ENCODE measurements around the gene TBC1D10B.
"Not testable (repeated sequence)": the region's sequence is repeated elsewhere in the genome, so short reads cannot be mapped to it uniquely, and the experiment has no call there.

TBC1D10B gene

GRCh38 chr16:30338715-30339114 lies 31.6 kb downstream of the TBC1D10B start:
- H3K27ac ChIP-seq (ENCODE audit: low read length); H3K9me3 ChIP-seq (ENCODE audit: control insufficient read depth in 1 of 2, low read length in 2 of 2); H3K27me3 ChIP-seq (ENCODE audit: low read depth, low read length); H3K36me3 ChIP-seq (ENCODE audit: control insufficient read depth in 1 of 2, insufficient read depth in 2 of 2, low read length in 2 of 2); H3K4me1 ChIP-seq (ENCODE audit: control insufficient read depth in 1 of 2, insufficient read depth in 2 of 2, low read length in 2 of 2); H3K4me3 ChIP-seq (ENCODE audit: low read depth in 1 of 2, low read length in 2 of 2): not testable (repeated sequence)

- H3K27me3 ChIP-seq (ENCODE audit: low read depth, low read length); H3K9me3 ChIP-seq (ENCODE audit: control insufficient read depth in 1 of 2, low read length in 2 of 2); H3K4me3 ChIP-seq (ENCODE audit: low read depth in 1 of 2, low read length in 2 of 2); H3K27ac ChIP-seq (ENCODE audit: low read length); H3K4me1 ChIP-seq (ENCODE audit: control insufficient read depth in 1 of 2, insufficient read depth in 2 of 2, low read length in 2 of 2); H3K36me3 ChIP-seq (ENCODE audit: control insufficient read depth in 1 of 2, insufficient read depth in 2 of 2, low read length in 2 of 2): not testable (repeated sequence)
Observed at GRCh38 chr16:30337964-30338357, 32.3 kb downstream of the TBC1D10B start.

- Histone ChIP-seq H3K27me3 (ENCODE audit: low read depth, low read length) (no peaks in the 10 kb centered on the region), H3K36me3 (ENCODE audit: control insufficient read depth in 1 of 2, insufficient read depth in 2 of 2, low read length in 2 of 2) (no peaks in the 10 kb centered on the region), H3K4me3 (ENCODE audit: low read depth in 1 of 2, low read length in 2 of 2) (peak overlapping the region; percentile 42 to 57), H3K4me1 (ENCODE audit: control insufficient read depth in 1 of 2, insufficient read depth in 2 of 2, low read length in 2 of 2) (peaks cover 0 to 6% of the 10 kb centered on the region in 2 donors), H3K9me3 (ENCODE audit: control insufficient read depth in 1 of 2, low read length in 2 of 2) (no peaks in the 10 kb centered on the region), H3K27ac (ENCODE audit: low read length) (no peak overlapping the region)
Observed at GRCh38 chr16:30335598-30336474, 34.5 kb downstream of the TBC1D10B start.

GRCh38 chr16:30335028-30335597 lies 35.2 kb downstream of the TBC1D10B start:
- not testable (repeated sequence) for H3K27me3 ChIP-seq (ENCODE audit: low read depth, low read length); H3K27ac ChIP-seq (ENCODE audit: low read length); H3K9me3 ChIP-seq (ENCODE audit: control insufficient read depth in 1 of 2, low read length in 2 of 2); H3K36me3 ChIP-seq (ENCODE audit: control insufficient read depth in 1 of 2, insufficient read depth in 2 of 2, low read length in 2 of 2); H3K4me1 ChIP-seq (ENCODE audit: control insufficient read depth in 1 of 2, insufficient read depth in 2 of 2, low read length in 2 of 2)
- H3K4me3 ChIP-seq (ENCODE audit: low read depth in 1 of 2, low read length in 2 of 2), result peak overlapping the region; percentile 42 to 57

- H3K27me3 ChIP-seq (ENCODE audit: low read depth, low read length); H3K9me3 ChIP-seq (ENCODE audit: control insufficient read depth in 1 of 2, low read length in 2 of 2); H3K36me3 ChIP-seq (ENCODE audit: control insufficient read depth in 1 of 2, insufficient read depth in 2 of 2, low read length in 2 of 2); H3K4me1 ChIP-seq (ENCODE audit: control insufficient read depth in 1 of 2, insufficient read depth in 2 of 2, low read length in 2 of 2); H3K27ac ChIP-seq (ENCODE audit: low read length): not testable (repeated sequence)
- peak overlapping the region; percentile 39 to 57 for H3K4me3 ChIP-seq (ENCODE audit: low read depth in 1 of 2, low read length in 2 of 2)
Observed at GRCh38 chr16:30334473-30334989, 35.8 kb downstream of the TBC1D10B start.

- H3K4me1 ChIP-seq (ENCODE audit: control insufficient read depth in 1 of 2, insufficient read depth in 2 of 2, low read length in 2 of 2), result not testable (repeated sequence)
Observed at GRCh38 chr16:30324220-30324619, 46.1 kb downstream of the TBC1D10B start.

GRCh38 chr16:30318647-30319046 lies 51.6 kb downstream of the TBC1D10B start:
- H3K27me3 ChIP-seq (ENCODE audit: low read depth, low read length); H3K9me3 ChIP-seq (ENCODE audit: control insufficient read depth in 1 of 2, low read length in 2 of 2); H3K4me1 ChIP-seq (ENCODE audit: control insufficient read depth in 1 of 2, insufficient read depth in 2 of 2, low read length in 2 of 2); H3K36me3 ChIP-seq (ENCODE audit: control insufficient read depth in 1 of 2, insufficient read depth in 2 of 2, low read length in 2 of 2); H3K27ac ChIP-seq (ENCODE audit: low read length); H3K4me3 ChIP-seq (ENCODE audit: low read depth in 1 of 2, low read length in 2 of 2): not testable (repeated sequence)

More at GRCh38 chr16:30324220-30324619, 46.1 kb downstream of the TBC1D10B start:
- not testable (repeated sequence) for H3K27me3 ChIP-seq (ENCODE audit: low read depth, low read length); H3K4me3 ChIP-seq (ENCODE audit: low read depth in 1 of 2, low read length in 2 of 2); H3K9me3 ChIP-seq (ENCODE audit: control insufficient read depth in 1 of 2, low read length in 2 of 2); H3K27ac ChIP-seq (ENCODE audit: low read length); H3K36me3 ChIP-seq (ENCODE audit: control insufficient read depth in 1 of 2, insufficient read depth in 2 of 2, low read length in 2 of 2)

- H3K27me3 ChIP-seq (ENCODE audit: low read depth, low read length); H3K27ac ChIP-seq (ENCODE audit: low read length): not testable (repeated sequence)
Observed at GRCh38 chr16:30310937-30311336, 59.4 kb downstream of the TBC1D10B start.

GRCh38 chr16:30309255-30309654 lies 61.0 kb downstream of the TBC1D10B start:
- not testable (repeated sequence) for H3K4me1 ChIP-seq (ENCODE audit: control insufficient read depth in 1 of 2, insufficient read depth in 2 of 2, low read length in 2 of 2); H3K27ac ChIP-seq (ENCODE audit: low read length); H3K36me3 ChIP-seq (ENCODE audit: control insufficient read depth in 1 of 2, insufficient read depth in 2 of 2, low read length in 2 of 2); H3K9me3 ChIP-seq (ENCODE audit: control insufficient read depth in 1 of 2, low read length in 2 of 2); H3K4me3 ChIP-seq (ENCODE audit: low read depth in 1 of 2, low read length in 2 of 2); H3K27me3 ChIP-seq (ENCODE audit: low read depth, low read length)

More at GRCh38 chr16:30310937-30311336, 59.4 kb downstream of the TBC1D10B start:
- not testable (repeated sequence) for H3K9me3 ChIP-seq (ENCODE audit: control insufficient read depth in 1 of 2, low read length in 2 of 2); H3K4me3 ChIP-seq (ENCODE audit: low read depth in 1 of 2, low read length in 2 of 2); H3K4me1 ChIP-seq (ENCODE audit: control insufficient read depth in 1 of 2, insufficient read depth in 2 of 2, low read length in 2 of 2); H3K36me3 ChIP-seq (ENCODE audit: control insufficient read depth in 1 of 2, insufficient read depth in 2 of 2, low read length in 2 of 2)
